SU-DHL-6 (cell line): ENCODE results near the gene TOLLIP.

Experiments used
- EZH2phosphoT487 ChIP-seq: fragments of 200-600 bp; sonication (generic), shearing (Covaris generic); conservative IDR thresholded peaks from 2 replicates; pipeline ENCODE4 v1.6.1; 2018; ENCODE audit warnings: mild to moderate bottlenecking, antibody characterized with exemption, low read length, moderate library complexity, mixed read lengths
- TF ChIP-seq, protein P1 (sequence below): fragments of 200-600 bp; sonication (generic); IDR thresholded peaks from one replicate; pipeline ENCODE4 v1.5.1; 2017; ENCODE audit warnings: antibody characterized with exemption, mild to moderate bottlenecking, low read length, moderate library complexity; ENCODE audit not compliant: insufficient read depth, poor library complexity, severe bottlenecking

GRCh38 chr11:1335264-1335810 lies 25.9 kb upstream of the TOLLIP start:
- TF ChIP-seq, protein P1, sequence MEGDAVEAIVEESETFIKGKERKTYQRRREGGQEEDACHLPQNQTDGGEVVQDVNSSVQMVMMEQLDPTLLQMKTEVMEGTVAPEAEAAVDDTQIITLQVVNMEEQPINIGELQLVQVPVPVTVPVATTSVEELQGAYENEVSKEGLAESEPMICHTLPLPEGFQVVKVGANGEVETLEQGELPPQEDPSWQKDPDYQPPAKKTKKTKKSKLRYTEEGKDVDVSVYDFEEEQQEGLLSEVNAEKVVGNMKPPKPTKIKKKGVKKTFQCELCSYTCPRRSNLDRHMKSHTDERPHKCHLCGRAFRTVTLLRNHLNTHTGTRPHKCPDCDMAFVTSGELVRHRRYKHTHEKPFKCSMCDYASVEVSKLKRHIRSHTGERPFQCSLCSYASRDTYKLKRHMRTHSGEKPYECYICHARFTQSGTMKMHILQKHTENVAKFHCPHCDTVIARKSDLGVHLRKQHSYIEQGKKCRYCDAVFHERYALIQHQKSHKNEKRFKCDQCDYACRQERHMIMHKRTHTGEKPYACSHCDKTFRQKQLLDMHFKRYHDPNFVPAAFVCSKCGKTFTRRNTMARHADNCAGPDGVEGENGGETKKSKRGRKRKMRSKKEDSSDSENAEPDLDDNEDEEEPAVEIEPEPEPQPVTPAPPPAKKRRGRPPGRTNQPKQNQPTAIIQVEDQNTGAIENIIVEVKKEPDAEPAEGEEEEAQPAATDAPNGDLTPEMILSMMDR: no peak
- TF ChIP-seq EZH2phosphoT487: no peak
